ENCODE results near the gene ARHGDIG. TPM values are rescaled to one million over a fixed set of nuclear protein-coding genes. Genes with fewer than 3 reads are reported as not detected.
"Not testable (repeated sequence)": the region's sequence is repeated elsewhere in the genome, so short reads cannot be mapped to it uniquely, and the experiment has no call there.

The ARHGDIG gene
- total RNA-seq, 2 experiments from 2014 or later: not detected

GRCh38 chr16:265711-266110 lies 14.7 kb upstream of the ARHGDIG start:
- no peak for DNase-seq (ENCODE audit: low spot score)

GRCh38 chr16:266258-267164 lies 13.9 kb upstream of the ARHGDIG start:
- no peak for TF ChIP-seq CTCF (conservative IDR thresholded peaks at IDR 0.05; ENCODE audit: low read length)
- no peak for TF ChIP-seq EZH2phosphoT487 (IDR thresholded peaks at IDR 0.05; ENCODE audit: borderline replicate concordance, low read depth, low read length)
- POLR2A ChIA-PET: no interaction called here
- Histone ChIP-seq H3K4me3 (ENCODE audit: low read depth, low read length, poor library complexity, severe bottlenecking) (no peak overlapping the region), H3K4me1 (ENCODE audit: insufficient read depth, low read length, poor library complexity, severe bottlenecking) (no peaks in the 10 kb centered on the region), H3K79me2 (ENCODE audit: insufficient read depth, low read depth, low read length) (no peaks in the 10 kb centered on the region), H3K36me3 (ENCODE audit: insufficient read depth, low read length) (no peaks in the 10 kb centered on the region), H3K9me3 (ENCODE audit: low read length) (no peaks in the 10 kb centered on the region), H3K4me2 (ENCODE audit: low read length) (no peak overlapping the region), H3K9me2 (ENCODE audit: insufficient read depth, low read length) (no peaks in the 10 kb centered on the region), H4K20me1 (ENCODE audit: insufficient read depth, low read length) (no peaks in the 10 kb centered on the region), H3K27ac (ENCODE audit: low read depth, low read length, poor library complexity, severe bottlenecking) (no peak overlapping the region), H2AFZ (ENCODE audit: low read length) (no peak overlapping the region)
- BruUV-seq (replicated peaks): no TSS peak
- intact Hi-C loops (cut with micrococcal nuclease; ENCODE audit: unreplicated experiment): no loop called here
- CTCF ChIA-PET (ENCODE audit: unreplicated experiment): no interaction called here
- DNase-seq (ENCODE audit: low spot score): no peak

More at GRCh38 chr16:265711-266110, 14.7 kb upstream of the ARHGDIG start:
- Histone ChIP-seq H3K9me3 (ENCODE audit: low read length) (no peaks in the 10 kb centered on the region), H3K9me2 (ENCODE audit: insufficient read depth, low read length) (no peaks in the 10 kb centered on the region), H3K27ac (ENCODE audit: low read depth, low read length, poor library complexity, severe bottlenecking) (no peak overlapping the region), H2AFZ (ENCODE audit: low read length) (no peak overlapping the region), H3K4me2 (ENCODE audit: low read length) (no peak overlapping the region), H4K20me1 (ENCODE audit: insufficient read depth, low read length) (no peaks in the 10 kb centered on the region), H3K79me2 (ENCODE audit: insufficient read depth, low read depth, low read length) (no peaks in the 10 kb centered on the region), H3K36me3 (ENCODE audit: insufficient read depth, low read length) (no peaks in the 10 kb centered on the region), H3K4me3 (ENCODE audit: low read depth, low read length, poor library complexity, severe bottlenecking) (no peak overlapping the region), H3K4me1 (ENCODE audit: insufficient read depth, low read length, poor library complexity, severe bottlenecking) (no peaks in the 10 kb centered on the region)
- TF ChIP-seq CTCF (conservative IDR thresholded peaks at IDR 0.05; ENCODE audit: low read length) (no peak), EZH2phosphoT487 (IDR thresholded peaks at IDR 0.05; ENCODE audit: borderline replicate concordance, low read depth, low read length) (no peak)
- BruUV-seq (replicated peaks): no TSS peak
- ChIA-PET CTCF (ENCODE audit: unreplicated experiment) (no interaction called here), POLR2A (no interaction called here)
- intact Hi-C loops (cut with micrococcal nuclease; ENCODE audit: unreplicated experiment): no loop called here

- H3K27ac ChIP-seq (ENCODE audit: low read depth, low read length, poor library complexity, severe bottlenecking); BruUV-seq (replicated peaks); H3K36me3 ChIP-seq (ENCODE audit: insufficient read depth, low read length); H3K4me1 ChIP-seq (ENCODE audit: insufficient read depth, low read length, poor library complexity, severe bottlenecking); H3K9me2 ChIP-seq (ENCODE audit: insufficient read depth, low read length); intact Hi-C loops (cut with micrococcal nuclease; ENCODE audit: unreplicated experiment); H3K79me2 ChIP-seq (ENCODE audit: insufficient read depth, low read depth, low read length); H2AFZ ChIP-seq (ENCODE audit: low read length); H3K4me3 ChIP-seq (ENCODE audit: low read depth, low read length, poor library complexity, severe bottlenecking); CTCF ChIA-PET (ENCODE audit: unreplicated experiment); POLR2A ChIA-PET; DNase-seq (ENCODE audit: low spot score); H3K9me3 ChIP-seq (ENCODE audit: low read length); H4K20me1 ChIP-seq (ENCODE audit: insufficient read depth, low read length); H3K4me2 ChIP-seq (ENCODE audit: low read length): not testable (repeated sequence)
These were observed 12.8 kb upstream of the ARHGDIG start for GRCh38 chr16:267562-267961.
